Measurements from ENCODE around the gene PLEKHG1.

Gene PLEKHG1

GRCh38 chr6:150589852-150590251 is 9.8 kb upstream of the PLEKHG1 start:
- no peaks in the 10 kb centered on the region for H3K9me3 ChIP-seq (ENCODE audit: insufficient read depth, low read depth, low read length)
- H3K9me2 ChIP-seq (replicated peaks; ENCODE audit: low read depth, low read length): no peaks in the 10 kb centered on the region
- no peaks in the 10 kb centered on the region for H3K36me3 ChIP-seq (ENCODE audit: insufficient read depth, low read length)
- no peaks in the 10 kb centered on the region for H3K27me3 ChIP-seq (ENCODE audit: insufficient read depth, low read length, poor library complexity, severe bottlenecking)
- no peak for TF ChIP-seq EZH2phosphoT487 (IDR thresholded peaks at IDR 0.05; ENCODE audit: borderline replicate concordance)
- TF ChIP-seq CTCF (conservative IDR thresholded peaks at IDR 0.05; ENCODE audit: low read length): no peak
- no peaks in the 10 kb centered on the region for H4K20me1 ChIP-seq (ENCODE audit: insufficient read depth, low read length, poor library complexity, severe bottlenecking)
- no peak overlapping the region for H2AFZ ChIP-seq (ENCODE audit: low read length)
- H3F3A ChIP-seq (ENCODE audit: low read depth): no peaks in the 10 kb centered on the region
- H3K4me1 ChIP-seq (ENCODE audit: insufficient read depth, low read length, poor library complexity, severe bottlenecking): peaks cover 12% of the 10 kb centered on the region
- no peak overlapping the region for H3K9ac ChIP-seq (ENCODE audit: low read depth, low read length, poor library complexity, severe bottlenecking)
- no peak overlapping the region for H3K4me3 ChIP-seq (ENCODE audit: low read length, poor library complexity, severe bottlenecking)
- H3K4me2 ChIP-seq (ENCODE audit: low read depth, low read length, poor library complexity, severe bottlenecking): no peak overlapping the region
- no peaks in the 10 kb centered on the region for H3K79me2 ChIP-seq (ENCODE audit: insufficient read depth, low read length)

- Histone ChIP-seq H3K9me2 (replicated peaks; ENCODE audit: low read depth, low read length) (no peaks in the 10 kb centered on the region), H3K27me3 (ENCODE audit: insufficient read depth, low read length, poor library complexity, severe bottlenecking) (no peaks in the 10 kb centered on the region), H3K9ac (ENCODE audit: low read depth, low read length, poor library complexity, severe bottlenecking) (no peak overlapping the region), H3K79me2 (ENCODE audit: insufficient read depth, low read length) (no peaks in the 10 kb centered on the region), H3K36me3 (ENCODE audit: insufficient read depth, low read length) (no peaks in the 10 kb centered on the region), H3K4me1 (ENCODE audit: insufficient read depth, low read length, poor library complexity, severe bottlenecking) (peaks cover 18% of the 10 kb centered on the region), H3K4me3 (ENCODE audit: low read length, poor library complexity, severe bottlenecking) (no peak overlapping the region), H3K9me3 (ENCODE audit: insufficient read depth, low read depth, low read length) (no peaks in the 10 kb centered on the region), H4K20me1 (ENCODE audit: insufficient read depth, low read length, poor library complexity, severe bottlenecking) (no peaks in the 10 kb centered on the region), H3F3A (ENCODE audit: low read depth) (no peaks in the 10 kb centered on the region), H3K4me2 (ENCODE audit: low read depth, low read length, poor library complexity, severe bottlenecking) (no peak overlapping the region), H2AFZ (ENCODE audit: low read length) (no peak overlapping the region)
- TF ChIP-seq CTCF (conservative IDR thresholded peaks at IDR 0.05; ENCODE audit: low read length) (no peak), EZH2phosphoT487 (IDR thresholded peaks at IDR 0.05; ENCODE audit: borderline replicate concordance) (no peak)
Observed at GRCh38 chr6:150590446-150590845, 9.2 kb upstream of the PLEKHG1 start.

- no peaks in the 10 kb centered on the region for H3K36me3 ChIP-seq (ENCODE audit: insufficient read depth, low read length)
- no peak overlapping the region for H3K9ac ChIP-seq (ENCODE audit: low read depth, low read length, poor library complexity, severe bottlenecking)
- no peaks in the 10 kb centered on the region for H3F3A ChIP-seq (ENCODE audit: low read depth)
- no peaks in the 10 kb centered on the region for H3K9me2 ChIP-seq (replicated peaks; ENCODE audit: low read depth, low read length)
- no peaks in the 10 kb centered on the region for H3K27me3 ChIP-seq (ENCODE audit: insufficient read depth, low read length, poor library complexity, severe bottlenecking)
- H4K20me1 ChIP-seq (ENCODE audit: insufficient read depth, low read length, poor library complexity, severe bottlenecking): no peaks in the 10 kb centered on the region
- no peaks in the 10 kb centered on the region for H3K79me2 ChIP-seq (ENCODE audit: insufficient read depth, low read length)
- no peaks in the 10 kb centered on the region for H3K9me3 ChIP-seq (ENCODE audit: insufficient read depth, low read depth, low read length)
- no peak overlapping the region for H3K4me2 ChIP-seq (ENCODE audit: low read depth, low read length, poor library complexity, severe bottlenecking)
- peaks cover 18% of the 10 kb centered on the region for H3K4me1 ChIP-seq (ENCODE audit: insufficient read depth, low read length, poor library complexity, severe bottlenecking)
- no peak overlapping the region for H3K4me3 ChIP-seq (ENCODE audit: low read length, poor library complexity, severe bottlenecking)
- TF ChIP-seq CTCF (conservative IDR thresholded peaks at IDR 0.05; ENCODE audit: low read length) (no peak), EZH2phosphoT487 (IDR thresholded peaks at IDR 0.05; ENCODE audit: borderline replicate concordance) (no peak)
- H2AFZ ChIP-seq (ENCODE audit: low read length): no peak overlapping the region
Observed at GRCh38 chr6:150592377-150592995, 7.2 kb upstream of the PLEKHG1 start.

All from Loucy (cell line).